AG08395 (cell line): ENCODE data around the gene TMEM33.
"Not testable (repeated sequence)": the region's sequence is repeated elsewhere in the genome, so short reads cannot be mapped to it uniquely, and the experiment has no call there.

Experiments used
- DNase-seq: peaks from one replicate; pipeline ENCODE4 v3.0.0; 2012; ENCODE audit warnings: mixed read lengths, low spot score

The TMEM33 gene

GRCh38 chr4:41934901-41935651 lies at the start of gene TMEM33:
Gene TMEM33, plus strand, starts transcription at chr4:41935429. Its CDS starts 56 bp downstream, at chr4:41935485.
- peak; percentile 90 for DNase-seq

GRCh38 chr4:41885456-41885855 lies 49.8 kb upstream of the TMEM33 start:
- DNase-seq = no peak

- DNase-seq = no peak
These were observed 48.0 kb upstream of the TMEM33 start for GRCh38 chr4:41887277-41887676.

- peak; percentile 27 for DNase-seq
These were observed 47.2 kb upstream of the TMEM33 start for GRCh38 chr4:41887821-41888686.

- no peak for DNase-seq
These were observed 46.5 kb upstream of the TMEM33 start for GRCh38 chr4:41888687-41889074.

GRCh38 chr4:41889317-41889716 lies 45.9 kb upstream of the TMEM33 start:
- no peak for DNase-seq

- no peak for DNase-seq
These were observed 45.1 kb upstream of the TMEM33 start for GRCh38 chr4:41890085-41890484.

- DNase-seq = no peak
These were observed 38.6 kb upstream of the TMEM33 start for GRCh38 chr4:41896648-41897047.

- DNase-seq = no peak
These were observed 37.5 kb upstream of the TMEM33 start for GRCh38 chr4:41897698-41898097.

GRCh38 chr4:41909136-41909535 lies 26.1 kb upstream of the TMEM33 start:
- not testable (repeated sequence) for DNase-seq

- no peak for DNase-seq
These were observed 22.7 kb upstream of the TMEM33 start for GRCh38 chr4:41912546-41912945.

- no peak for DNase-seq
These were observed 21.7 kb upstream of the TMEM33 start for GRCh38 chr4:41913509-41913908.

- DNase-seq = no peak
These were observed 17.0 kb upstream of the TMEM33 start for GRCh38 chr4:41918278-41918677.

GRCh38 chr4:41920416-41920815 lies 14.8 kb upstream of the TMEM33 start:
- not testable (repeated sequence) for DNase-seq

GRCh38 chr4:41921476-41921875 lies 13.8 kb upstream of the TMEM33 start:
- no peak for DNase-seq

- DNase-seq = no peak
These were observed 7.3 kb upstream of the TMEM33 start for GRCh38 chr4:41927796-41928499.

GRCh38 chr4:41930139-41930831 lies 4.9 kb upstream of the TMEM33 start:
- no peak for DNase-seq

- no peak for DNase-seq
These were observed 2.2 kb upstream of the TMEM33 start for GRCh38 chr4:41932988-41933387.

GRCh38 chr4:41933997-41934503 lies 1.2 kb upstream of the TMEM33 start:
- no peak for DNase-seq

GRCh38 chr4:41934514-41934900 lies 722 bp upstream of the TMEM33 start:
- no peak for DNase-seq

GRCh38 chr4:41935652-41936021 lies 408 bp downstream of the TMEM33 start:
- DNase-seq = peak; percentile 17
